Stimulated activated CD4-positive, alpha-beta T cell treated with anti-CD3 and anti-CD28 coated beads, TNF-alpha, amount 100 ng/mL, for 4 hours (primary cell): ENCODE data around the gene ARMC10.
"Not testable (repeated sequence)": the region's sequence is repeated elsewhere in the genome, so short reads cannot be mapped to it uniquely, and the experiment has no call there.

Source experiments
- DNase-seq, 3 experiments: peaks; one replicate each; pipeline ENCODE4 v3.0.0-alpha.2; 2020; ENCODE audit warnings: low read depth in 3 of 3

ARMC10 gene

DNA sequence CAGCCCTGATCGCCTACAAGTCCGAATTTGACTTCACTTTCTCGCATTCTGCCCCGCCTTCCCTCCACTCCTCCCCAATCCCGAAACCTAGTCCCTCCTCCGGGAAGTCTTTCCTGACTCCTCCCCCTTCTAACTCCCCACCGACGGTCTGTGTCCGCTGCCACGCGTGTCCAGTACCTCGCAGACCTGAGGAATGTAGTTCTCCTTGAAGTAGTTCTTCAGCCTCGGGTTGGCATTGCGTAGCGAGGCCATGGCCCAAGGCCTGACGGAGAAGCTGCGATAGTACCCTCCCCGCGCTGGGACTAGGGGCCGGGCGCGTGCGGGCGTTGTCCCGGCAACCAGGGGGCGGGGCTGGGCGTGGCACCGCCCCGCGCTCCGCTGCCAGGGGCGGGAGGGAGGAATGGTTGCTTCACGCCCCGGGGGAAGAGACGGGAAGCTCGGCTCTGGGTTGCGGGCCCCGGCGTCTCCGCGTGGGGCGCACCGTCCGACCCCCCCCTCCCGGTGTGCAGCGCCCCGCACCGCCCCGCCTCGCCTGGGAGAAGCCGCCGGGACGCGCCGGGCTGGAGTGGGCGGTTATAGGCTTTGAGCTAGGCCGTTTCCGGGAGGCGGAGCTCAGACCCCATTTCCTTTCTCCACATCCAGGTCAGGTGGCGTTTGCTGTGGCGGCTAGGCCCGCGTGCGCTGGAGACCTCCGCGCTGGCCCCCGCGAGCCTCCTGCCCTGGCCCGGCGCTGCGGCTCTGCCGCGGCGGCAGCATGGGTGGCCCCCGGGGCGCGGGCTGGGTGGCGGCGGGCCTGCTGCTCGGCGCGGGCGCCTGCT lies at the start of gene ARMC10, which contains the start of gene FBXL13:
ARMC10 (plus strand) TSS at position 622 of the 818 bp plus-strand sequence; CDS start at position 755, 133 bp downstream.
FBXL13 (minus strand) TSS at position 278 of the 818 bp plus-strand sequence.
- peak; percentile 82 to 87 (median 87) for DNase-seq

DNA sequence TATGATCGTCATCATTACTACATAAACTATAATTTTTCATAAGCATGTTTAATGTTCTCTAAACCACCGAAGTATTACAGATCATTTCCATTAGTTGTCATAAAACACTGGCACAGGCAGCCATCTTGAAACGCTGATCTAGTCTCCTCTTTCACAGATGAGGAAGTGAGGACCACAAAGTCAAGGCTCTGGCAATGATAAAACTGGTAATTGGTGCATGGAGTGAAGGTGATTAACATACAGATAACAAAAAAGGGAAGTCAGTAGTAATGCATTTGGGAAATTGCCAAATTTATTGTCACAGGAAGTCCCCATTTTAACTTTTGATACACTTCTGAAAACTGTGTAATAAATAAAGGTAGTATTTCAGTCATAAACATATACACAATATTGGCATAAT lies 49.6 kb upstream of the ARMC10 start:
- no peak for DNase-seq

DNA sequence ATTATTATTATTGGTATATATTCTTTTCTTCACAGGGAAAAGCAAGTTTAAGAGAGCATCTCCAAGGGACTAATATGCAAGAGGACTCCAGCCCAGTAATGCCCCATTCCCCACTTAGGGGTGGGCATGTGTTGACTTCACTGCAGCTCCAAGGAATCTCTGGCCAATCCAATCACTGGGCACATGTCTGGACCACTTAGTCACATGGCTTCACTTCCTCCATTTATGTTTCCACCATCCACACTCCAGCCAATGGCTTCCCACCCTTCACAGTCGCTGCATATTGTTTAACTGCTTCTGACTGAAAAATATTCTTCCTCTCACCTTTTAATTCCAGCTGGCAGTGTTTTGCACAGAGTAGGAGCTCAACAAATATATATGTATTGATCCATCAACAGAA lies 43.9 kb upstream of the ARMC10 start:
- no peak for DNase-seq

DNA sequence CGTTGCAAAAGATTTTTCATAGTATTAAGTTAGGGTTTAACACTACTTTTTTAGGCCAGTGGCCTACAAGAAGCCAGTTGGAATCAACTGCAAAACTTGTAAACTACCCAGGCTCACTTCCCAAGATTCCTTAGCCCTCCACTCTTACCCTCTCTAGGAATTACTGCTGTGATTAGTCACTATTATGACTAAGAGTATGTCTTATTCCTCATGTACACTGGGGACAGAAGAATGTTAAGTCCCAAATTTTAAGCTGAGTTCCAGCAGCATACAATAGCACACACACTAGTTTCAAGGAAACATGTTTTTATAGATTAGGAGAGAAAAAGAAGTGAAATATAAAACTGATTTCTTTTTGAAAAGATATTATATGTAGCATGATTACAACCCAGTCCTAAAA lies 43.2 kb upstream of the ARMC10 start:
- no peak for DNase-seq

DNA sequence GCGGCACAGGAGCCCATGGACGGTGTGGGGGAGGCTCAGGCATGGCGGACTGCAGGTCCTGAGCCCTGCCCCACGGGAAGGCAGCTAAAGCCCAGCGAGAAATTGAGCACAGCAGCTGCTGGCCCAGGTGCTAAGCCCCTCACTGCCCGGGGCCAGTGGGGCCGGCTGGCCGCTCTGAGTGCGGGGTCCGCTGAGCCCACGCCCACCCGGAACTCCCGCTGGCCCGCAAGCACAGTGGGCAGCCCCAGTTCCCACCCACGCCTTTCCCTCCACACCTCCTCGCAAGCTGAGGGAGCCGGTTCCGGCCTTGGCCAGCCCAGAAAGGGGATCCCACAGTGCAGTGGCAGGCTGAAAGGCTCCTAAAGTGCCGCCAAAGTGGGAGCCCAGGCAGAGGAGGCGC lies 40.6 kb upstream of the ARMC10 start:
- not testable (repeated sequence) for DNase-seq

DNA sequence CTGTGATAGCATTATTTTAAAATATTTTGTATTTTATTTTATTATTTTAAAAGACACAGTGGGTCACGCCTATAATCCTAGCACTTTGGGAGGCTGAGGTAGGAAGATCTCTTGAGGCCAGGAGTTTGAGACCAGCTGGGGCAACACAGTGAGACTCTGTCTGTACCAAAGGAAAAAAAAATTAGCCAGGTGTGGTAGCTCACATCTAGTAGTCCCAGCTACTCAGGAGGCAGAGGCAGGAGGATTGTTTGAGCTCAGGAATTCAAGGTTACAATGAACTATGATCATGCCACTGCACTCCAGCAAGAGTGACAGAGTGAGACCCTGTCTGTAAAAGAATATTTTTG lies 37.5 kb upstream of the ARMC10 start:
- no peak for DNase-seq

DNA sequence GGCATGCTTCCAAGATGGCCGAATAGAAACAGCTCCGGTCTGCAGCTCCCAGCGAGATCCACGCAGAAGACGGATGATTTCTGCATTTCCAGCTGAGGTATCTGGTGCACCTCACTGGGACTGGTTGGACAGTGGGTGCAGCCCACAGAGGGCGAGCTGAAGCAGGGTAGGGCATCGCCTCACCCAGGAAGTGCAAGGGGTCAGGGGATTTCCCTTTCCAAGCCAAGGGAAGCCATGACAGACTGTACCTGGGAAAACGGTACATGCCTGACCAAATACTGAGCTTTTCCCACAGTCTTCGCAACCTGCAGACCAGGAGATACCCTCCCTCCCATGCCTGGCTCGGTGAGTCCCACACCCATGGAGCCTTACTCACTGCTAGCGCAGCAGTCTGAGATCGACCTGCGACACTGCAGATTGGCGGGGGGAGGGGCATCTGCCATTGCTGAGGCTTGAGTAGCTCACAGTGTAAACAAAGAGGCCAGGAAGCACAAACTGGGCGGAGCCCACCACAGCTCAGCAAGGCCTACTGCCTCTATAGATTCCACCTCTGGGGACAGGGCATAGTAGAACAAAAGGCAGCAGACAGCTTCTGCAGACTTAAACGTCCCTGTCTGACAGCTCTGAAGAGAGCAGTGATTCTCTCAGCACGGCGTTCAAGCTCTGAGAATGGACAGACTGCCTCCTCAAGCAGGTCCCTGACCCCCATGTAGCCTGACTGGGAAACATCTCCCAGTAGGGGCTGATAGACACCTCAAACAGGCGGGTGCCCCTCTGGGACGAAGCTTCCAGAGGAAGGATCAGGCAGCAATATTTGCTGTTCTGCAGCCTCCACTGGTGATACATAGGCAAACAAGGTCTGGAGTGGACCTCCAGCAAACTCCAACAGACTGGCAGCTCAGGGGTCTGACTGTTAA lies 36.9 kb upstream of the ARMC10 start:
- not testable (repeated sequence) for DNase-seq

DNA sequence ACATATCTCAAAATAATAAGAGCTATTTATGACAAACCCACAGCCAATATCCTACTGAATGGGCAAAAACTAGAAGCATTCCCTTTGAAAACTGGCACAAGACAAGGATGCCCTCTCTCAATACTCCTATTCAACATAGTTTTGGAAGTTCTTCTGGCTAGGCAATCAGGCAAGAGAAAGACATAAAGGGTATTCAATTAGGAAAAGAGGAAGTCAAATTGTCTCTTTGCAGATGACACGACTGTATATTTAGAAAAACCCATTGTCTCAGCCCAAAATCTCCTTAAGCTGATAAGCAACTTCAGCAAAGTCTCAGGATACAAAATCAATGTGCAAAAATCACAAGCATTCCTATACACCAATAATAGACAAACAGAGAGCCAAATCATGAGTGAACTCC lies 33.1 kb upstream of the ARMC10 start:
- DNase-seq: not testable (repeated sequence)

DNA sequence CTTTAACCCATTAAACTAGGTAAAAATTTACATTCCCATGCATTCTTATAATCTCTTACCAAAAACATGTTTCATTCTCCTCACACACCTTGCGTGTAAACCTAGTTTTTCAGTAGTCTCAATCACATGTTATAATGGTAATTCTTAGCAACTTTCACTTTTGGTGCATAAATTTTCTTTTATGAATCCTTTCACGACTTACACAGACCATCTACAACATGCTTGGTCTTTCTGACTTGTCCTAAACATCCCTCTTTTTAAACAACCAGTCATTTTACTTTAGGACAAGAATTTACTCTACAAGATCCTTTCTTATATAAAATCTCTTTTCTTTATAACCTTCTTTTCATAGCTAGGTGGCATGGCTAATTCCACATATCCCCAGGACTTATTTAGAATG lies 26.1 kb upstream of the ARMC10 start:
- no peak for DNase-seq

DNA sequence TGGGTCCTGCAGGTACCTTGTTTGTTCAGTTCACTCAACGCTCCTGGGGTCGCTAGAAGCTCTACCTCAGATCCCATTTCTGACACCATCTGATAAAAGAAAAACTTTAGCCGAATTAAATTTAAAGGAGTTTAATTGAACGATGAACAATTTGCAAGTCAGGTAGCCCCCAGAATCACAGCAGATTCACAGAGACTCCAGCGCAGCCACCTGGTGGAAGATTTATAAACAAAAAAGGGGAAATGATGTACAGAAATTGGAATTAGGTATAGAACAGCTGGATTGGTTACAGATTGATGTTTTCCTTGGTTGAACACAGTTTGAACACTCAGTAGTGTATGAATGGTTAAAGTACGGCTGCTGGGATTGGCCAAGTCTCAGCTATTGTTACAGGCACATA lies 23.4 kb upstream of the ARMC10 start:
- no peak for DNase-seq

DNA sequence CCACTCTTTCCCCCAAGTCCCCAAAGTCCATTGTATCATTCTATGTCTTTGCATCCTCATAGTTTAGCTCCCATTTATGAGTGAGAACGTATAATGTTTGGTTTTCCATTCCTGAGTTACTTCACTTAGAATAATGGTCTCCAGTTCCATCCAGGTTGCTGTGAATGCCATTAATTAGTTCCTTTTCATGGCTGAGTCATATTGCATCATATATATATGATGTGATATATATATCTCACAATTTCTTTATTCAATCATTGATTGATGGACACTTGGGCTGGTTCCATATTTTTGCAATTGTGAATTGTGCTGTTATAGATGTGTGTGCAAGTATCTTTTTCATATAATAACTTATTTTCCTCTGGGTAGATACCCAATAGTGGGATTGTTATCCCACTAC lies 18.9 kb upstream of the ARMC10 start:
- DNase-seq: not testable (repeated sequence)

DNA sequence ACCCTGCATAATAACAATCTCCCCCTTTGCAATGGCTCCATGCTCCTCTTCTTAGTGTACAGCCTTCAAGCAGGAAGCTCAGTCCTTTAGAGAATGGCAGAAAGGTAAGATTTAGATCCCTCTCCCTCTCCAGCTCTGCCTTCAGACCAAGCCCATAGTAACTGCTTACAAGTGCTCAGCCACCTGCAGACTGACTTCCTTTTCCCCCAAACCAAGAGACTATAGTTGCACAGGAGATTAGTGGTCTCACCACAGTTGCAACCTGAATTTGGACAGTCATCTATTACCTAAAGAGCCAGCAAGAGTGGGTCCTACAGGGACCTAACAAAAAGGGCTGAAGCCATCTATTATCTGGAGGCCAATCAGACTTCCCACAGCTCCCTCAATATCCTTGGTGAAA lies 16.8 kb upstream of the ARMC10 start:
- DNase-seq: no peak

DNA sequence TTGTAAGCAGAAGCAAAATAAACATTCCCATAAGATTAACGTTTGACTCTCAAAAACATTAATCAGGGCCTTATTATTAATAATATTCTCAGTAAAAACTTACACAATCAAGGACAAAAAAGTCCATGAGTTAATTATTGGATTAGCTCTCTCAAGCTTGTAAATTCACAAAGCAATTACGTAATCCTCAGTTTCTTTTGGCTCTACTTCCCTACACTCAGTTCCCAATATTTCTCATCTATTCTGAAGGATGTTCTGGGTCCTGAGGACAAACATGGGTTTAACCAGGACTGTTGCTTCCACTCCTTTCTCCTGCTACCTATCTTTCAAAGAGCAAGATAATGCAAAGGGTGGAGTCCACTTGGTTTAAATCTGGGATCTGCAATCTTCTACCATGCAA lies 15.5 kb upstream of the ARMC10 start:
- no peak for DNase-seq

DNA sequence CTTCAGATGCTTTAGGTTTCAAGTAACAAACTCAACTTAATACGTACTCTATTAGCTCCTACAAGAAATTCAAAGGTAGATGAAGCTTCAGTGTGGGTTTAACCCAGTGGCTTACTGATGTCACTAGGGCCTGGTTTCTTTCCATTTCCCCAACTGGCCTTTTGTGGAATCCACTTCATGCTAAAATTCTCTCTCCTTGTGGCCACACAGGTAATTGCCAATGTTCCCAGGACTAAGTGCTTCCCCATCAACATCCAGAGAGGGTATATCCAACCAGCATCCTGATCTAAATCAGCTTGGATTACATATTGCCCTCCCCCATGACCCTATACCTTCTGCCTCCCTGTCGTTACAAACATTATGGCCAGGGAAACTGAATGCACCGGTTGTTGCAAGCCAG lies 11.0 kb upstream of the ARMC10 start:
- DNase-seq: no peak

DNA sequence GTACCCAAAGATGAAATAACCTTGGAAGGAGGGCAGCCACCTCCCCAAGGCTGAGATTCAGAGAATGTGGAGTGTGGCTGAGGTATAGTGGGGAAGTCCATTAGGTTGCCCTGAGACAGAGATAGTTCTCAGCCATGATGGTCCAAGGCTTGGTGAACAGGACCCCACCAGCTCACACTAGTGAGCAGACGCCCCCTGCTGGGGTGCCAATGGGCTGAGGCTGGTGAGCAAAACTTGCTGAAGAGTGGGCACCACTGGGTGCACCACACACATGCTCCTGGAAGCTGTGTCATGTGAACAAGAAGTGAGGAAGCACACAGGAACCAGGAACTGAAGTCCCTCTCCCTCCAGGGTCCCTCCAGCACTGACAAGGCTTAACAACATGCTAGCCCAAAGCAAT lies 9.3 kb upstream of the ARMC10 start:
- DNase-seq: no peak

DNA sequence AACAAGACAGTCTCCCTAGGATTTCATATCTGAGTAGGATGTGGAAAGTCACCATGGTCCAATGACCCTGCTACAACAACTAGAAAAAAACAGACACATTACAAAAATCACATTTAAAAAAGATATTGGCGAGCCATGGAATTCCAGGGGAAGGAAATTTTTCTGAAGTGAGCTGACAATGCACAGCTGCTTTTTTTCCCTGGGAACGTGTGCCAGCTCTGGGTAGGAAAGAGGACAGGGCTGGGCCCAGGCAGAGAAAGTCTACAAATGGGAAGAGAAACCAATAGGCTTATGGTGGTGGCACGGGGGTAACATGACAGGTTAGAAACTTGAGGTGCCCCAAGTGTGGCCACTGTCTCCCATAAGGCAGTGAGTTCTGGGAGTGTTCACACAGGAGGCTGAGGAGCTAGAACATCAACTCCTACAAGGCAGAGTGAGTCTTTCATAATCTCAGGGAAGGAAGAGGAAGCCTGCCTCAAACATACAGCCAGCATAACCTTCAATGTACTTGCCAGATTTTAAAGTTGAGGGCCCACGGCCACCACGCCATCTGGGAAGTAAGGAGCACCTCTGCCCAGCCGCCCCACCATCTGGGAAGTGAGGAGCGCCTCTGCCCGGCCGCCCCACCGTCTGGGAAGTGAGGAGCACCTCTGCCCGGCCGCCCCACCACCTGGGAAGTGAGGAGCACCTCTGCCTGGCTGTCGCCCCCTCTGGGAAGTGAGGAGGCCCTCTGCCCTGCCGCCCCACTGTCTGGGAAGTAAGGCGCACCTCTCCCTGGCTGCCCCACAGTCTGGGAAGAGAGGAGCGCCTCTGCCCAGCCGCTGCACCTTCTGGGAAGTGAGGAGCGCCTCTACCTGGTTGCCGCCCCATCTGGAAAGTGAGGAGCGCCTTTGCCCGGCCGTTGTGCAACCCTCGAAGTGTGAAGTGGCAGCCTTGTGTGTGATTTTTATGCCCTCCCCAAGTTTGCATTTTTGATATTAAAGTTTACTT lies 6.2 kb upstream of the ARMC10 start:
- no peak for DNase-seq

DNA sequence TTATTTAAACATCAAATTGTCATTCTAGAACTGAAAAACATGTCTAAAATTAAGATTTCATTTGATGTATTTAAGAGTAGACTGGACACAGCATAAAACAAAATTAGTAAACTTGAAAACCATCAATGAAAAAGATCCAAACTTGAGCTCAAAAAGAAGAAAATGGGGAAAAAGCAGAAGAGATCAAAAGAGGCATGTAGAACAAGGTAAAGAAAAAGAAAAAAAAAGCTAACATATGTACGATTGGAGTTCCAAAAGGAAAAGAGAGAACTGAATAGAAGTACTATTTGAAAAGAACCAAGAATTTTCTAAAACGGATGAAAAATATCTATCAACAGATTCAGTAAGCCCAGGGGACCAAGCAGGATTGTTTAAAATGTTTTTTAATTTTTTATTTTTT lies 3.9 kb upstream of the ARMC10 start:
- no peak for DNase-seq

DNA sequence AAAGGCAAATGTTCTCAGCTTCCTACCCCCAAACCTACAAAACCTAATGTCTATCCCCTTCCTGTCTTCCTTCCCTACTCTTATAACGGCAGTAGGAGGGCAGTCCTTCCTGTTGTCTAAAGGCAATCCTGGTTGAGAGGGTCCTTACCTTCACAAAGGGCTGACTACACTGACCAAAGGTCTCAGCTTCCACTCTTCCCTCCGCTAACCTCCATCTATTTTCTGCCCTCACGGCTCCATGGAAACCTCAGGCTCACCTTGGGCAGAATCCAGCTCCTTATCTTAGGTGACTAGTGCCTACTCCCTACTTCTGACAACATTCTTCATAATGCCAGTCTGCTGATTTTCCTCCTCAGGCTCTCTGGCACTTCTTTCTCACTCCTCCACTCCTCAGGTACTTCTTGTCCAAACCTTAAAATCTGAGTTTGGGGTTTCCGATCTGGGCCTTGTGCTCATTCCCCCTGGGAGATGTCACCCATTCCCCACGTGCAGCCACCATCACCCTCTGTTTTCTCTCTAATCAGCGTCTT lies 886 bp upstream of the ARMC10 start:
- no peak for DNase-seq

DNA sequence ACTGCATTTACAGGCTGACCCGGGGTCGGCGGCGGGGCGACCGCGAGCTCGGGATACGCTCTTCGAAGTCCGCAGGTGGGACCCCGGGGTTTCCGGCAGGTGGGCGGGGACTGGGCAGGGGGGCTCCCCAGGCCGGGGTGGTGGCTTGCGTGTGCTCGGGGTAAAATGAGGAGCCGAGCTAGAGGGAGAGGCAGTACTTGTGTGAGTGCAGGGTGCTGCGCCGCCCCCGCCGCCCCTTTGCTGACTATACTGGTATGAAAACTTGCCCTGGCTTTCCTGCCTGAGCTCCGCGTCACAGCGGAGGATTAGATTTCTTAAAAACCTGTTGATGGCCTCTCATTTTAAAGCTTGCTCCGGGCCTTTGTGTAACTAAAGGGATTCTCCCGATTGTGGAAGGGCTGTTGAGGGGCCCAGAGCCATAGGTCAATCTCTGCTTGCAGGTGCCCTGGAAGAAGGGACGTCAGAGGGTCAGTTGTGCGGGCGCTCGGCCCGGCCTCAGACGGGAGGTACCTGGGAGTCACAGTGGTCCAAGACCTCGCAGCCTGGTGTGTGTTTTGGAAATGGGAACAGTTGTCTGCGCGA lies 488 bp downstream of the ARMC10 start:
- peak; percentile 60 to 76 (median 69) for DNase-seq

DNA sequence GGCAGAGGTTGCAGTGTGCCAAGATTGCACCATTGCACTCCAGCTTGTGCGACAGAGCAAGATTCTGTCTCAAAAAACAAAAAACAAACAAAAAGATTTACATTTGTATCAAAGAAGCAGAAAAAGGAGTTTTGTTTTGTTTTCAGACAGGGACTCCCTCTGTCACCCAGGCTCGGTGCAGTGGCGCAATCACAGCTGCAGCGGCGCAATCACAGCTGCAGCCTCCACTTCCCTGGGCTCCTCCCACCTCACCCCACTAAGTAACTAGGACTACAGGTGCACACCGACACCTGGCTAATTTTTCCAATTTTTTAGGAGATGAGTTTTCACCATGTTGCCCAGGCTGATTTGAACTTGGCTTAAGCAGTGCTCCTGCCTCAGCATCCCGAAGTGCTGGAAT lies 1.8 kb downstream of the ARMC10 start:
- no peak for DNase-seq

DNA sequence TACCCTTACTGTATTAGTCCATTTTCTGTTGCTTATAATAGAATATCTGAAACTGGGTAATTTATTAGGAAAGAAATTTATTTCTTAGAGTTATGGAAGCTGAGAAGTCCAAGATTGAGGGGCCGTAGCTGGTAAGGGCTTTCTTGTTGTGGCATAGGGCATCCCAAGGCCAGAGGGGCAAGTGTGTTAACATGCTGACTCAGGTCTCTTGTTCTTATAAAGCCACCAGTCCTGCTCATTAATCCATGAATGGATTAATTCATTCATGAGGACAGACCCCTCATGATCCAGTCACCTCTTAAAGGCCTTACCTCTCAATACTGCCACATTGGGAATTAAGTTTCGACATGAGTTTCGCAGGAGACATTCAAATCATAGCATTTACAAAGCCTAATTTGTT lies 2.4 kb downstream of the ARMC10 start:
- no peak for DNase-seq
